WTC11 (cell line): Measurements from ENCODE around the gene DNAJC8. TPM values are rescaled to one million over a fixed set of nuclear protein-coding genes. Genes with fewer than 3 reads are reported as not detected.

Experiments
- ATAC-seq: fragments of 200-7000 bp; cut with Tn5 transposase; 2 replicates; pipeline ENCODE4 v1.10.0; 2021; ENCODE audit warnings: mild to moderate bottlenecking, moderate library complexity
- CTCF ChIA-PET: fragments of 300-600 bp; sonication (Branson Sonifier 250); formaldehyde crosslinking; loops from one replicate; lab custom pipeline; 2021; ENCODE audit warnings: antibody characterized with exemption; lab: Charles Lee
- POLR2A ChIA-PET: fragments of 350-600 bp; sonication (Branson Sonifier 250); formaldehyde crosslinking; loops from one replicate; lab custom pipeline; 2021; ENCODE audit warnings: antibody characterized with exemption; lab: Charles Lee
- DNase-seq: peaks from one replicate; pipeline ENCODE4 v3.0.0; 2021; ENCODE audit warnings: low spot score
- H3K27ac Mint-ChIP-seq: 2 replicates; pipeline ENCODE4 v1.8.0; 2021; ENCODE audit warnings: mixed read lengths
- H3K27me3 Mint-ChIP-seq: 2 replicates; pipeline ENCODE4 v1.8.0; 2021; ENCODE audit warnings: low read depth, mild to moderate bottlenecking, moderate library complexity, mixed read lengths
- H3K36me3 Mint-ChIP-seq: 2 replicates; pipeline ENCODE4 v1.8.0; 2021; ENCODE audit warnings: mixed read lengths
- H3K4me1 Mint-ChIP-seq: 2 replicates; pipeline ENCODE4 v1.8.0; 2022; ENCODE audit warnings: mixed read lengths
- H3K4me3 Mint-ChIP-seq: 2 replicates; pipeline ENCODE4 v1.8.0; 2021; ENCODE audit warnings: mild to moderate bottlenecking, moderate library complexity, mixed read lengths
- H3K9me3 Mint-ChIP-seq: 2 replicates; pipeline ENCODE4 v1.8.0; 2021; ENCODE audit warnings: mixed read lengths
- ATF1 ChIP-seq: sonication (generic); formaldehyde crosslinking; IDR thresholded peaks from 2 replicates; pipeline ENCODE4 v1.8.1; 2023; ENCODE audit warnings: mild to moderate bottlenecking, moderate library complexity, missing genetic modification reagents
- CREB1 ChIP-seq: sonication (generic); formaldehyde crosslinking; IDR thresholded peaks from 2 replicates; pipeline ENCODE4 v1.8.0; 2023; ENCODE audit warnings: mild to moderate bottlenecking, missing genetic modification reagents
- EMX1 ChIP-seq: fragments of 250-450 bp; sonication (Bioruptor Pico); IDR thresholded peaks from 2 replicates; pipeline ENCODE4 v1.8.0; 2021; ENCODE audit warnings: mild to moderate bottlenecking
- FOXK1 ChIP-seq: sonication (generic); formaldehyde crosslinking; IDR thresholded peaks from 2 replicates; pipeline ENCODE4 v1.8.0; 2022; ENCODE audit warnings: mild to moderate bottlenecking, moderate library complexity, missing genetic modification reagents
- GABPB1 ChIP-seq: sonication (generic); formaldehyde crosslinking; IDR thresholded peaks from 2 replicates; pipeline ENCODE4 v1.8.1; 2023; ENCODE audit warnings: mild to moderate bottlenecking, missing genetic modification reagents
- GTF2I ChIP-seq: fragments of 250-450 bp; sonication (Bioruptor Pico); conservative IDR thresholded peaks from 2 replicates; pipeline ENCODE4 v1.4.0; 2021; ENCODE audit warnings: mild to moderate bottlenecking
- NFATC4 ChIP-seq: fragments of 250-450 bp; sonication (Bioruptor Pico); IDR thresholded peaks from 2 replicates; pipeline ENCODE4 v1.9.0; 2021; ENCODE audit warnings: mild to moderate bottlenecking
- NFYB ChIP-seq: sonication (generic); formaldehyde crosslinking; conservative IDR thresholded peaks from 2 replicates; pipeline ENCODE4 v1.8.0; 2022; ENCODE audit warnings: low read depth, missing genetic modification reagents
- RELA ChIP-seq: sonication (generic); formaldehyde crosslinking; IDR thresholded peaks from 2 replicates; pipeline ENCODE4 v1.8.1; 2022; ENCODE audit warnings: missing genetic modification reagents, mild to moderate bottlenecking, borderline replicate concordance
- SMAD3 ChIP-seq: sonication (generic); formaldehyde crosslinking; IDR thresholded peaks from 2 replicates; pipeline ENCODE4 v1.8.0; 2022; ENCODE audit warnings: missing genetic modification reagents, mild to moderate bottlenecking, borderline replicate concordance
- ZBTB21 ChIP-seq: sonication (generic); formaldehyde crosslinking; IDR thresholded peaks from 2 replicates; pipeline ENCODE4 v1.8.1; 2023; ENCODE audit warnings: mild to moderate bottlenecking, missing genetic modification reagents, borderline replicate concordance
- ZNF121 ChIP-seq: sonication (generic); formaldehyde crosslinking; IDR thresholded peaks from 2 replicates; pipeline ENCODE4 v1.8.0; 2023; ENCODE audit warnings: missing genetic modification reagents
- ZNF219 ChIP-seq: sonication (generic); formaldehyde crosslinking; IDR thresholded peaks from 2 replicates; pipeline ENCODE4 v1.8.0; 2023; ENCODE audit warnings: missing genetic modification reagents, mild to moderate bottlenecking, borderline replicate concordance
- ZNF232 ChIP-seq: sonication (generic); formaldehyde crosslinking; IDR thresholded peaks from 2 replicates; pipeline ENCODE4 v1.8.0; 2022; ENCODE audit warnings: mild to moderate bottlenecking, missing genetic modification reagents
- ZNF396 ChIP-seq: fragments of 250-450 bp; sonication (Bioruptor Pico); IDR thresholded peaks from 2 replicates; pipeline ENCODE4 v1.8.0; 2021; ENCODE audit warnings: mild to moderate bottlenecking, moderate library complexity, borderline replicate concordance
- ZNF423 ChIP-seq: fragments of 250-450 bp; sonication (Bioruptor Pico); IDR thresholded peaks from 2 replicates; pipeline ENCODE4 v2.1.2; 2022; ENCODE audit warnings: mild to moderate bottlenecking, moderate library complexity
- ZNF671 ChIP-seq: fragments of 250-450 bp; sonication (Bioruptor Pico); IDR thresholded peaks from 2 replicates; pipeline ENCODE4 v1.8.0; 2021; ENCODE audit warnings: mild to moderate bottlenecking
- total RNA-seq: library from RNA; stranded (reverse); gene quantifications from 3 replicates; pipeline ENCODE4 v1.2.3, GENCODE V29; 2021
- TF ChIP-seq, protein P1 (sequence below): sonication (generic); formaldehyde crosslinking; IDR thresholded peaks from 2 replicates; pipeline ENCODE4 v1.8.0; 2022; ENCODE audit warnings: mild to moderate bottlenecking, missing genetic modification reagents
- TF ChIP-seq, protein P2 (sequence below): sonication (generic); formaldehyde crosslinking; IDR thresholded peaks from 2 replicates; pipeline ENCODE4 v1.8.1; 2023; ENCODE audit warnings: mild to moderate bottlenecking, moderate library complexity, missing genetic modification reagents
- TF ChIP-seq, protein P3 (sequence below): sonication (generic); formaldehyde crosslinking; IDR thresholded peaks from 2 replicates; pipeline ENCODE4 v1.8.0; 2022; ENCODE audit warnings: mild to moderate bottlenecking, missing genetic modification reagents
- TF ChIP-seq, protein P4 (sequence below): fragments of 250-450 bp; sonication (Bioruptor Pico); IDR thresholded peaks from 2 replicates; pipeline ENCODE4 v1.9.0; 2021; ENCODE audit warnings: mild to moderate bottlenecking

DNAJC8 gene
- total RNA-seq, 1 experiment from 2014 or later, result 112 TPM

DNA sequence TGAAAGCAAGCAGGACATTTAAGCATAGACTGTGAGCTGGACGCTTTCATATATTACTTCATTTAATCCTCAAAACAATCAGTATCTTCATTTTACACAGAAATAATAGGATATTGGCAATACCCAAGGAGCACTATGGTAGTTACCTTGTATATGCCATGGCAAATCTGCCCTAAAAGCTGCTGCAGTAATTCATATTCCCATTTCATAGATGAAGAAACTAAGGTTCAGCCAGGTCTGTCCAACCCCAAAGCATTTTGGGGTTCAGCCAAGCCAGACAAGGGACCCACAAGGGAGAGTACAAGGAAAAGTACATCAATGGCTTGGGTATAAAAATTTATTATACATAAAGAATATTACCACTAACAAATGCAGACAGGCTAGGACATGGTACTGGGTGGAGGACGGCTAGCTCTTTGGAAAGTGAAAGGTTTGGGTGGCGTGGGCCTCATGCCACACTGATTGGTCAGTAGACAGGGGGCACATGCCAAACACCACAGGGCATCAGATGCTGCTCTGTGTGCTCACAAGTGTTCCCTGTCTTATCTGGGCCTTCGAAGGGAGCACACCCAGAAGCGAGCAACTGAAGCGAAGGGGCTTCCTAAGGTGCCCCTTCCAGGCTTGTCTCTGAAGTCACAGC lies 32.5 kb downstream of the DNAJC8 start:
- H3K9me3 Mint-ChIP-seq, result no peaks in the 10 kb centered on the region
- H3K4me3 Mint-ChIP-seq, result no peak overlapping the region
- H3K27ac Mint-ChIP-seq, result no peak overlapping the region
- H3K36me3 Mint-ChIP-seq, result peaks cover 44% of the 10 kb centered on the region
- ChIA-PET CTCF (no interaction called here), POLR2A (no interaction called here)
- ATAC-seq, result no peak
- TF ChIP-seq, protein P1, sequence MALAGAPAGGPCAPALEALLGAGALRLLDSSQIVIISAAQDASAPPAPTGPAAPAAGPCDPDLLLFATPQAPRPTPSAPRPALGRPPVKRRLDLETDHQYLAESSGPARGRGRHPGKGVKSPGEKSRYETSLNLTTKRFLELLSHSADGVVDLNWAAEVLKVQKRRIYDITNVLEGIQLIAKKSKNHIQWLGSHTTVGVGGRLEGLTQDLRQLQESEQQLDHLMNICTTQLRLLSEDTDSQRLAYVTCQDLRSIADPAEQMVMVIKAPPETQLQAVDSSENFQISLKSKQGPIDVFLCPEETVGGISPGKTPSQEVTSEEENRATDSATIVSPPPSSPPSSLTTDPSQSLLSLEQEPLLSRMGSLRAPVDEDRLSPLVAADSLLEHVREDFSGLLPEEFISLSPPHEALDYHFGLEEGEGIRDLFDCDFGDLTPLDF, result no peak
- TF ChIP-seq ZNF423 (no peak), CREB1 (CRISPR knock-in tag) (no peak), ZBTB21 (no peak), RELA (CRISPR knock-in tag) (no peak), NFYB (no peak), ZNF219 (CRISPR knock-in tag) (no peak)
- TF ChIP-seq, protein P2, sequence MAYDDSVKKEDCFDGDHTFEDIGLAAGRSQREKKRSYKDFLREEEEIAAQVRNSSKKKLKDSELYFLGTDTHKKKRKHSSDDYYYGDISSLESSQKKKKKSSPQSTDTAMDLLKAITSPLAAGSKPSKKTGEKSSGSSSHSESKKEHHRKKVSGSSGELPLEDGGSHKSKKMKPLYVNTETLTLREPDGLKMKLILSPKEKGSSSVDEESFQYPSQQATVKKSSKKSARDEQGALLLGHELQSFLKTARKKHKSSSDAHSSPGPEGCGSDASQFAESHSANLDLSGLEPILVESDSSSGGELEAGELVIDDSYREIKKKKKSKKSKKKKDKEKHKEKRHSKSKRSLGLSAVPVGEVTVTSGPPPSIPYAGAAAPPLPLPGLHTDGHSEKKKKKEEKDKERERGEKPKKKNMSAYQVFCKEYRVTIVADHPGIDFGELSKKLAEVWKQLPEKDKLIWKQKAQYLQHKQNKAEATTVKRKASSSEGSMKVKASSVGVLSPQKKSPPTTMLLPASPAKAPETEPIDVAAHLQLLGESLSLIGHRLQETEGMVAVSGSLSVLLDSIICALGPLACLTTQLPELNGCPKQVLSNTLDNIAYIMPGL (CRISPR knock-in tag), result no peak
- TF ChIP-seq, protein P3, sequence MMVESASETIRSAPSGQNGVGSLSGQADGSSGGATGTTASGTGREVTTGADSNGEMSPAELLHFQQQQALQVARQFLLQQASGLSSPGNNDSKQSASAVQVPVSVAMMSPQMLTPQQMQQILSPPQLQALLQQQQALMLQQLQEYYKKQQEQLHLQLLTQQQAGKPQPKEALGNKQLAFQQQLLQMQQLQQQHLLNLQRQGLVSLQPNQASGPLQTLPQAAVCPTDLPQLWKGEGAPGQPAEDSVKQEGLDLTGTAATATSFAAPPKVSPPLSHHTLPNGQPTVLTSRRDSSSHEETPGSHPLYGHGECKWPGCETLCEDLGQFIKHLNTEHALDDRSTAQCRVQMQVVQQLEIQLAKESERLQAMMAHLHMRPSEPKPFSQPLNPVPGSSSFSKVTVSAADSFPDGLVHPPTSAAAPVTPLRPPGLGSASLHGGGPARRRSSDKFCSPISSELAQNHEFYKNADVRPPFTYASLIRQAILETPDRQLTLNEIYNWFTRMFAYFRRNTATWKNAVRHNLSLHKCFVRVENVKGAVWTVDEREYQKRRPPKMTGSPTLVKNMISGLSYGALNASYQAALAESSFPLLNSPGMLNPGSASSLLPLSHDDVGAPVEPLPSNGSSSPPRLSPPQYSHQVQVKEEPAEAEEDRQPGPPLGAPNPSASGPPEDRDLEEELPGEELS (CRISPR knock-in tag), result no peak
- peaks cover 21% of the 10 kb centered on the region for H3K4me1 Mint-ChIP-seq
- no peak for DNase-seq
- H3K27me3 Mint-ChIP-seq, result no peaks in the 10 kb centered on the region

DNA sequence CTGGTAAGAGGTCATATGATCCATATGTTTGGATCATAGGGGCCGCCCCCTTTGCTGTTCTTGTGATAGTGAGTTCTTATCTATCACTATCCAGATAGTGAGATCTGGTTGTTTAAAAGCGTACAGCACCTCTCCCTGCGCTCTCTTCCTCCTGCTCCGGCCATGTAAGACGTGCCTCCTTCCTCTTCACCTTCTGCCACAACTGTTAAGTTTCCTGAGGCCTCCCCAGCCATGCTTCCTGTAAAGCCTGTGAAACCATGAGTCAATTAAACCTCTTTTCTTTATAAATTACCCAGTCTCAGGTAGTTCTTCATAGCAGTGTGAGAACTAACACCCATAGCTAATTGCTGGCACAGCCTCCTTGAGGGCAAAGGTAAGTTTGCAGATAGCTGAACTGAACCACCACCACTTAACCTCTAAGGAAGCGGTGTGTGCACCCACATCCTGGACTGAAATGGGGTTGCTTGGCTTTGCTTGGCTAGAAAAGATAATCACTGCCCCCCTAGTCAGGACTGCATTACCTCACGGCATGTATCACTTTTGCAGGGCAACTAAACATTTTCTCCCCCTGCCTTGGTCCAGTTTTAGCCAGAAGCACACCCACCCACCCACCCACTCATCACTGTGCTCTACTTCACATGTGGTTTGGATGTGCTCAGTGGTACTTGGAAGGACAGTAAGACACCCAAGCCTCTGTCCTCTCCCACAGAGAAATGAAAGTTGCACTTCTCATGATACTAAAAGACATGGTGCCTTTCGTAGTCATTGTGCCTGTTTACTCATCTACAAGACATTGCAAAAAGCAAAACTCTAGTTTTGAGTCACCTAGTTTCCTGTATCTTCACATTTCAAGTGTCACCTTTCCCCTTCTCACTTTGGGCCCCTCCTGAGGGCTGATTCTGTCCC lies 33.2 kb downstream of the DNAJC8 start:
- Mint-ChIP-seq H3K27ac (no peak overlapping the region), H3K9me3 (no peaks in the 10 kb centered on the region), H3K27me3 (no peaks in the 10 kb centered on the region), H3K4me3 (no peak overlapping the region), H3K36me3 (peaks cover 39% of the 10 kb centered on the region), H3K4me1 (peaks cover 21% of the 10 kb centered on the region)
- ChIA-PET POLR2A (no interaction called here), CTCF (no interaction called here)
- no peak for DNase-seq
- ATAC-seq, result no peak
- no peak for TF ChIP-seq EMX1 (CRISPR knock-in tag)
- TF ChIP-seq NFATC4, result no peak
- TF ChIP-seq, protein P4, sequence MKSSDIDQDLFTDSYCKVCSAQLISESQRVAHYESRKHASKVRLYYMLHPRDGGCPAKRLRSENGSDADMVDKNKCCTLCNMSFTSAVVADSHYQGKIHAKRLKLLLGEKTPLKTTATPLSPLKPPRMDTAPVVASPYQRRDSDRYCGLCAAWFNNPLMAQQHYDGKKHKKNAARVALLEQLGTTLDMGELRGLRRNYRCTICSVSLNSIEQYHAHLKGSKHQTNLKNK (CRISPR knock-in tag), result no peak
- no peak for TF ChIP-seq GABPB1
- TF ChIP-seq FOXK1 (CRISPR knock-in tag), result no peak
- no peak for TF ChIP-seq ZNF671 (CRISPR knock-in tag)

DNA sequence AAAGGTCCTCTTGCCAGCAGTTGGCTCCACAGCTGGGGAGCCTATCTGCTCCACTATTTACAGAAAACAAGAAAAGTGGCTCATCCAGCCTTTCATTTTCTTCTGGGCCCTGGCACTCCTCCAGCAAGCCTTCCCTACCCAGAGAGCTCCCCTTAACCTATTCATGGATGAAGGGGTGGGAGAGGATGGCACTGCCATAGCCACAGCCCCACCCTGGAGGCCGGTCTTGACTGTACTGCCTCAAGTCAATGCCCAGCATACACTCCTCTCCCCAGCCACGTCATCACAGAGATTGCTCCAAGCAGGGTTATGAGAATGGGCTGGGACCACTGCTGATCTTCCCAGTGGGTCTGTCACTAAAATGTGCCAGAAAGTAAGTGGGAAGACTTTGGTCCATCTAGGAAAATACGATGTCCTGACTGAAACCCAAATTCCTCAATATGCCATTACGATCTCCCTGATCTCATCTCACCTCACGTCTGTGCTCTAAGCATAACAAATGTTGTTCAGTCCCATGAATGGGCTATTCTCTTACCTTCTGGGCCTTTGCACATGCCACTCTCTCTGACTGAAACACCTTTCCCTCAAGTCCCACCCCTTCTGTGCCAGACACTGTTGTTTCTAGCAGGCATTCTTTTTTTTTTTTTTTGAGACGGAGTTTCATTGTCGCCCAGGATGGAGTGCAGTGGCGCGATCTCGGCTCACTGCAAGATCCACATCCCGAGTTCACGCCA lies 35.0 kb downstream of the DNAJC8 start:
- ATAC-seq (no peak), DNase-seq (no peak)
- H3K27ac Mint-ChIP-seq, result peak overlapping the region; percentile 68
- H3K36me3 Mint-ChIP-seq, result peaks cover 24% of the 10 kb centered on the region
- H3K9me3 Mint-ChIP-seq, result no peaks in the 10 kb centered on the region
- TF ChIP-seq ATF1 (CRISPR knock-in tag) (no peak), ZNF232 (CRISPR knock-in tag) (no peak), FOXK1 (CRISPR knock-in tag) (no peak), ZNF396 (CRISPR knock-in tag) (no peak), EMX1 (CRISPR knock-in tag) (no peak), SMAD3 (CRISPR knock-in tag) (no peak), GTF2I (CRISPR knock-in tag) (no peak), ZNF121 (CRISPR knock-in tag) (no peak)
- TF ChIP-seq, protein P3 (CRISPR knock-in tag), result no peak
- CTCF ChIA-PET, result interaction anchor here (1.2 to 2.8 kb wide), 3 partner anchors 21 to 106 kb away, joined by 3 to 25 read pairs (median 4); partner anchors contain the start of gene PTAFR
- H3K27me3 Mint-ChIP-seq, result no peaks in the 10 kb centered on the region
- POLR2A ChIA-PET, result interaction anchor here (0.7 kb wide), 1 partner anchor 23 kb away, joined by 4 read pairs; no protein-coding TSS in a partner anchor
- H3K4me3 Mint-ChIP-seq, result no peak overlapping the region
- H3K4me1 Mint-ChIP-seq, result peaks cover 32% of the 10 kb centered on the region
